ENCODE measurements around the gene LYL1.

Gene LYL1

DNA sequence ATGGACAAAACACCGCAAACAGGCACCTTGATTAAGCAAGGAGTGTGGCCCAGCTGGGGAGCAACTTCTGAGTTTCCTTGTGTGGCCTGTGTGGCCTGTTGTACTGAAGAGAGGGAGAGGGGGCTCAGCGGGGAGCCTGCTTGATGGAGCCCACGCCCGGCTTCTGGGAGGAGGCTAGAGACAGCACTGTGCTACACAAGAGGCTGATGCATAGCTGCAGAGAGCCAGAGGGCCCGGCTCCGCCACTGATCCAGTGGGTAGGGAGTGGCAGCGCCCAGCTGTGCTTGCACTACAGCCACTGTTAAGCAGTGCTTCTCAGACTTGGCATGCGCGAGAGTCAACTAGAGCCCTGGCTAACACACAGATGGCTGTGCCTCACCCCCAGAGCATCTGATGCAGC lies 19.0 kb downstream of the LYL1 start:
- no peaks in the 10 kb centered on the region for H3K79me1 ChIP-seq (replicated peaks; ENCODE audit: low read length, poor library complexity, severe bottlenecking)
- DNase-seq = no peak
- peaks cover 0 to 38% of the 10 kb centered on the region in 2 experiments for H3K27me3 ChIP-seq (ENCODE audit: control insufficient read depth in 1 of 2, insufficient read depth in 1 of 2, low read length in 2 of 2)
- no peak overlapping the region for H3K18ac ChIP-seq (ENCODE audit: low read depth in 1 of 2, low read length in 2 of 2)
- peaks cover 34% of the 10 kb centered on the region for H3K4me1 ChIP-seq (ENCODE audit: control insufficient read depth, insufficient read depth, low read depth, low read length)
- H3K23ac ChIP-seq (ENCODE audit: low read length in 2 of 2) = peak overlapping the region in 1 of 2 experiments; percentile 16
- H3K4me2 ChIP-seq (ENCODE audit: low read length, poor library complexity, severe bottlenecking) = no peak overlapping the region
- no peak overlapping the region for H2BK12ac ChIP-seq (ENCODE audit: low read length in 2 of 2)
- H3K27ac ChIP-seq (ENCODE audit: low read length, poor library complexity, severe bottlenecking) = no peak overlapping the region
- peaks cover 0 to 85% of the 10 kb centered on the region in 2 experiments for H3K36me3 ChIP-seq (ENCODE audit: control insufficient read depth in 1 of 2, insufficient read depth in 2 of 2, low read depth in 1 of 2, low read length in 2 of 2)
- no peak overlapping the region for H2BK15ac ChIP-seq (ENCODE audit: low read depth, poor library complexity, severe bottlenecking)
- H3K9ac ChIP-seq (ENCODE audit: low read length) = no peak overlapping the region
- H2BK120ac ChIP-seq (ENCODE audit: low read depth, low read length) = no peak overlapping the region
- no peak overlapping the region for H2AK5ac ChIP-seq (ENCODE audit: low read length, severe bottlenecking)
- H4K8ac ChIP-seq (ENCODE audit: low read length) = no peak overlapping the region
- H2BK5ac ChIP-seq (ENCODE audit: low read depth, low read length, poor library complexity, severe bottlenecking) = no peak overlapping the region
- no peak overlapping the region for H2AFZ ChIP-seq (ENCODE audit: low read depth, low read length)
- H3K14ac ChIP-seq (ENCODE audit: low read length in 2 of 2) = no peak overlapping the region
- H4K91ac ChIP-seq (ENCODE audit: low read length) = peak overlapping the region; percentile 54
- WGBS = 85% methylated on average over 9 of the region's 9 CpGs
- H3K4ac ChIP-seq (ENCODE audit: low read depth in 1 of 2, low read length in 2 of 2) = no peak overlapping the region
- H3K9me3 ChIP-seq (ENCODE audit: control insufficient read depth, low read length) = no peaks in the 10 kb centered on the region
- H3K4me3 ChIP-seq (ENCODE audit: insufficient read depth in 1 of 2, low read depth in 1 of 2, low read length in 2 of 2) = no peak overlapping the region

DNA sequence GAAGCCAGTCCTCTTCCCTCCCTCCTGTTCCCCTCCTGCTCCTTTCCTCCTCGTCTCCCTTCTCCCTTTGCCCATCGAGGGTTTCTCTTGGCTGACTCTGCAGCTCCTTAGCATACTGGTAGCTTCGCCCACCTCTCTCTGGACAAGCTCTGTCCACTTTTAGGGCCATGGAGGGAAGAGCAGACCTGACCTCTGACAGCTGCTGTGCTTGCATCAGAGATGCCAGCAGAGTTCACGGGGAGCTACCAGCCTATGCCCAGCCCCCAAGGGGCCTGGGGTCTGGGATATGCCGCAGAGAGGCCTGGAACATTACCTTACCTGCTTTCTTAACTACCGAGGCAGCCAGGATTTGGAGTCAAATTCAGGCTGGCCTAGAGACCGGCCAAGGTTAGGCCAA lies 19.7 kb downstream of the LYL1 start:
- Histone ChIP-seq H3K14ac (ENCODE audit: low read length in 2 of 2) (peak overlapping the region in 1 of 2 experiments; percentile 53), H3K79me1 (replicated peaks; ENCODE audit: low read length, poor library complexity, severe bottlenecking) (no peaks in the 10 kb centered on the region), H3K4me3 (ENCODE audit: insufficient read depth in 1 of 2, low read depth in 1 of 2, low read length in 2 of 2) (no peak overlapping the region), H3K4me2 (ENCODE audit: low read length, poor library complexity, severe bottlenecking) (no peak overlapping the region), H2AK5ac (ENCODE audit: low read length, severe bottlenecking) (peak overlapping the region; percentile 62), H2AFZ (ENCODE audit: low read depth, low read length) (no peak overlapping the region), H3K18ac (ENCODE audit: low read depth in 1 of 2, low read length in 2 of 2) (peak overlapping the region in 1 of 2 experiments; percentile 6), H3K9ac (ENCODE audit: low read length) (peak overlapping the region; percentile 50), H3K36me3 (ENCODE audit: control insufficient read depth in 1 of 2, insufficient read depth in 2 of 2, low read depth in 1 of 2, low read length in 2 of 2) (peaks cover 3 to 90% of the 10 kb centered on the region in 2 experiments), H3K23ac (ENCODE audit: low read length in 2 of 2) (no peak overlapping the region), H3K4me1 (ENCODE audit: control insufficient read depth, insufficient read depth, low read depth, low read length) (peaks cover 35% of the 10 kb centered on the region), H4K8ac (ENCODE audit: low read length) (peak overlapping the region; percentile 27), H3K27me3 (ENCODE audit: control insufficient read depth in 1 of 2, insufficient read depth in 1 of 2, low read length in 2 of 2) (peaks cover 0 to 44% of the 10 kb centered on the region in 2 experiments), H3K4ac (ENCODE audit: low read depth in 1 of 2, low read length in 2 of 2) (no peak overlapping the region), H2BK120ac (ENCODE audit: low read depth, low read length) (no peak overlapping the region), H2BK15ac (ENCODE audit: low read depth, poor library complexity, severe bottlenecking) (no peak overlapping the region), H3K9me3 (ENCODE audit: control insufficient read depth, low read length) (no peaks in the 10 kb centered on the region), H2BK5ac (ENCODE audit: low read depth, low read length, poor library complexity, severe bottlenecking) (no peak overlapping the region), H4K91ac (ENCODE audit: low read length) (peak overlapping the region; percentile 4), H2BK12ac (ENCODE audit: low read length in 2 of 2) (no peak overlapping the region), H3K27ac (ENCODE audit: low read length, poor library complexity, severe bottlenecking) (no peak overlapping the region)
- DNase-seq = no peak
- 59% methylated on average over 7 of the region's 7 CpGs for WGBS

DNA sequence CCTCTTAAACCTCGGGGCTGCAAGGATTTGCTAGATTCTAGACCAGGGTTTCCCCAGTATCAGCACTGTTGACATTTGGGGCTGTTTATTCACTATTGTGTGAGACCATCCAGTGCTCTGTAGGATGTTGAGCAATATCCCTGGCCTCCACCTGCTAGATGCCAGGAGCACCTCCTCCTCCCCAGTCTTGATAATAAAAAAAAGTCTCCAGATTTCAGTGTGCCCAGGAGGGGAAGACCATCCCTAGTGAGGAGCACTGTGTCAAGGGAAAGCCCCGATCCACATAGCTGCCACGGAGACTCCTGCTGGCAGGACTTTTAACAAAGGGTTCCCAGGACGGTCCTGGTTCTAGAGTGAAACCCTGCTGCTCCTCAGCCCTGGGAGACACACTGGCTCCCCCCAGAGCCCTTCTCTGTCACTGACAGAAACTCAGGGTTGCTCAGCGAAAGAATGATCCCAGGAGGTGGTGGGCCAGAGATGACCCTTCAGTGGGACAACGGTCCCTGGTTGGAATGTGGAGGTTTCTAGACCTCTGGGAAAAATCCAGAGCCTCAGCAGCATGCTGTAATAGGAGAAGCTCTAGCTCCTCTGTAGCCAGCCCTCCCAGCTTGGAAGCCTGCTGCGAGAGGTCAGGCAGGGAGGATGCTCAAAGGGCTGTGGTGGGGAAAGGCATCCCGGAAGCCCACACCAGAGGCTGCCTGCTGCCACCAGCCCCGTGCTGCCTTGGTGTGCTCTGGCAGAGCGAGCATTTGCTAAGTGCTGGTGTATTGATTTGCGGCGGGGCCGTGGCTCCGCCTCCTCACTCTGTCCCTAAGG lies 20.3 kb downstream of the LYL1 start:
- no peak overlapping the region for H2BK5ac ChIP-seq (ENCODE audit: low read depth, low read length, poor library complexity, severe bottlenecking)
- H2AK5ac ChIP-seq (ENCODE audit: low read length, severe bottlenecking) = no peak overlapping the region
- H3K14ac ChIP-seq (ENCODE audit: low read length in 2 of 2) = peak overlapping the region in 1 of 2 experiments; percentile 53
- H3K9me3 ChIP-seq (ENCODE audit: control insufficient read depth, low read length) = no peaks in the 10 kb centered on the region
- 36% methylated on average over 14 of the region's 14 CpGs for WGBS
- peak overlapping the region; percentile 27 for H4K8ac ChIP-seq (ENCODE audit: low read length)
- H3K79me1 ChIP-seq (replicated peaks; ENCODE audit: low read length, poor library complexity, severe bottlenecking) = no peaks in the 10 kb centered on the region
- no peak overlapping the region for H2BK120ac ChIP-seq (ENCODE audit: low read depth, low read length)
- H3K4ac ChIP-seq (ENCODE audit: low read depth in 1 of 2, low read length in 2 of 2) = no peak overlapping the region
- DNase-seq = peak; percentile 82
- H4K91ac ChIP-seq (ENCODE audit: low read length) = no peak overlapping the region
- H2BK15ac ChIP-seq (ENCODE audit: low read depth, poor library complexity, severe bottlenecking) = no peak overlapping the region
- H3K9ac ChIP-seq (ENCODE audit: low read length) = peak overlapping the region; percentile 50
- H2BK12ac ChIP-seq (ENCODE audit: low read length in 2 of 2) = no peak overlapping the region
- H3K4me3 ChIP-seq (ENCODE audit: insufficient read depth in 1 of 2, low read depth in 1 of 2, low read length in 2 of 2) = no peak overlapping the region
- H3K4me2 ChIP-seq (ENCODE audit: low read length, poor library complexity, severe bottlenecking) = no peak overlapping the region
- H3K27ac ChIP-seq (ENCODE audit: low read length, poor library complexity, severe bottlenecking) = peak overlapping the region; percentile 10
- H2AFZ ChIP-seq (ENCODE audit: low read depth, low read length) = no peak overlapping the region
- H3K4me1 ChIP-seq (ENCODE audit: control insufficient read depth, insufficient read depth, low read depth, low read length) = peaks cover 37% of the 10 kb centered on the region
- H3K18ac ChIP-seq (ENCODE audit: low read depth in 1 of 2, low read length in 2 of 2) = no peak overlapping the region
- H3K23ac ChIP-seq (ENCODE audit: low read length in 2 of 2) = no peak overlapping the region
- peaks cover 0 to 48% of the 10 kb centered on the region in 2 experiments for H3K27me3 ChIP-seq (ENCODE audit: control insufficient read depth in 1 of 2, insufficient read depth in 1 of 2, low read length in 2 of 2)
- peaks cover 5 to 90% of the 10 kb centered on the region in 2 experiments for H3K36me3 ChIP-seq (ENCODE audit: control insufficient read depth in 1 of 2, insufficient read depth in 2 of 2, low read depth in 1 of 2, low read length in 2 of 2)

DNA sequence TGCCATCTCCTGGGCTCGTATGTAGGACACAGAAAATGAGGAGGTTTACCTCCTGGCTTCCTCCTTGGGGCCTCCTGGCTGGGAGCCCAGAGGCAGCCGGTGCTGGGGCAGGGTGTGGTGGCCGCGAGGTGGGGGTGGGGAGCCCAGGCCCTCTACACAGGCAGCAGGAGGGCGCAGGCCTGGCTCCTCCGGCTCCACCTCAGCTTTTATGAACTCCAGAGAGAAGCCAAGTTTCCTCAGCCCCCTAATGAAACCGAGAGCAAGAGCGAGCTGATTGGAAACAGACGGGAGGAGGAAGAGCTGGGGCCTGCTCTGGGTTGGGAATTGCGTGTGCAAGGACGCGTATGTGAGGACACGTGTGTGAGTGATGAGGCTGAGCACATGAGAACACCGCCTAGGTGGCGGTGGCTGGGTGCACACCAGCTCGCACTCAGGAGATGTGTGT lies 23.1 kb downstream of the LYL1 start:
- Histone ChIP-seq H2AK5ac (ENCODE audit: low read length, severe bottlenecking) (no peak overlapping the region), H4K8ac (ENCODE audit: low read length) (peak overlapping the region; percentile 83), H3K9me3 (ENCODE audit: control insufficient read depth, low read length) (no peaks in the 10 kb centered on the region), H2BK120ac (ENCODE audit: low read depth, low read length) (no peak overlapping the region), H3K27me3 (ENCODE audit: control insufficient read depth in 1 of 2, insufficient read depth in 1 of 2, low read length in 2 of 2) (peaks cover 0 to 48% of the 10 kb centered on the region in 2 experiments), H3K18ac (ENCODE audit: low read depth in 1 of 2, low read length in 2 of 2) (peak overlapping the region in 1 of 2 experiments; percentile 18), H3K79me1 (replicated peaks; ENCODE audit: low read length, poor library complexity, severe bottlenecking) (no peaks in the 10 kb centered on the region), H2BK15ac (ENCODE audit: low read depth, poor library complexity, severe bottlenecking) (peak overlapping the region; percentile 33), H3K4me1 (ENCODE audit: control insufficient read depth, insufficient read depth, low read depth, low read length) (peaks cover 43% of the 10 kb centered on the region), H2BK12ac (ENCODE audit: low read length in 2 of 2) (no peak overlapping the region), H2BK5ac (ENCODE audit: low read depth, low read length, poor library complexity, severe bottlenecking) (no peak overlapping the region), H3K9ac (ENCODE audit: low read length) (peak overlapping the region; percentile 78), H4K91ac (ENCODE audit: low read length) (no peak overlapping the region), H3K36me3 (ENCODE audit: control insufficient read depth in 1 of 2, insufficient read depth in 2 of 2, low read depth in 1 of 2, low read length in 2 of 2) (peaks cover 5 to 91% of the 10 kb centered on the region in 2 experiments), H3K4me2 (ENCODE audit: low read length, poor library complexity, severe bottlenecking) (no peak overlapping the region), H2AFZ (ENCODE audit: low read depth, low read length) (no peak overlapping the region), H3K4ac (ENCODE audit: low read depth in 1 of 2, low read length in 2 of 2) (no peak overlapping the region), H3K23ac (ENCODE audit: low read length in 2 of 2) (no peak overlapping the region), H3K27ac (ENCODE audit: low read length, poor library complexity, severe bottlenecking) (no peak overlapping the region), H3K14ac (ENCODE audit: low read length in 2 of 2) (peak overlapping the region in 1 of 2 experiments; percentile 8), H3K4me3 (ENCODE audit: insufficient read depth in 1 of 2, low read depth in 1 of 2, low read length in 2 of 2) (peak overlapping the region in 1 of 2 experiments; percentile 42)
- no peak for DNase-seq
- WGBS = 67% methylated on average over 15 of the region's 16 CpGs

Measured in mesenchymal stem cell (in vitro differentiated cells and primary cell).